Peyer's patch (tissue), 4 donors: ENCODE results near the gene APEH. TPM values are rescaled to one million over a fixed set of nuclear protein-coding genes. Genes with fewer than 3 reads are reported as not detected.

Experiments used
- DNase-seq, 3 donors: peaks; one replicate each; pipeline ENCODE4 v3.0.0-alpha.2; 2017 to 2019
- H3K27ac ChIP-seq, 4 donors: fragments of 200-600 bp; sonication (generic); one replicate each; pipeline ENCODE4 v1.5.1; 2016 to 2019
- H3K27me3 ChIP-seq, 2 donors: fragments of 200-600 bp; sonication (generic); one replicate each; pipeline ENCODE4 v1.5.1; 2019
- H3K36me3 ChIP-seq, 3 donors: fragments of 200-600 bp; sonication (generic); one replicate each; pipeline ENCODE4 v1.5.1; 2016 to 2019
- H3K4me1 ChIP-seq, 4 donors: fragments of 200-600 bp; sonication (generic); one replicate each; pipeline ENCODE4 v1.5.1; 2016 to 2019
- H3K4me3 ChIP-seq, 4 donors: fragments of 200-600 bp; sonication (generic); 1 replicate in 3 of 4; 2 replicates in 1 of 4; pipeline ENCODE4 v1.5.1; 2016 to 2019; ENCODE audit warnings: mild to moderate bottlenecking in 1 of 4
- H3K9me3 ChIP-seq, 4 donors: fragments of 200-600 bp; sonication (generic); one replicate each; pipeline ENCODE4 v1.5.1; 2016 to 2019; ENCODE audit warnings: mild to moderate bottlenecking in 1 of 4
- CTCF ChIP-seq, 6 experiments: fragments of 450-650 bp in 4 of 6; fragments of 200-600 bp in 2 of 6; sonication (generic) in 1 of 6; IDR thresholded peaks; one replicate each; pipeline ENCODE4 v1.5.1; 2017 to 2019; ENCODE audit warnings: antibody characterized with exemption in 6 of 6, mild to moderate bottlenecking in 3 of 6, moderate library complexity in 1 of 6
- POLR2A ChIP-seq, 2 donors: fragments of 450-650 bp; IDR thresholded peaks; one replicate each; pipeline ENCODE4 v1.5.1; 2017; ENCODE audit warnings: antibody characterized with exemption in 2 of 2, mild to moderate bottlenecking in 2 of 2, moderate library complexity in 2 of 2
- total RNA-seq, 4 donors: library from RNA; depleted of rRNA; stranded (reverse); fragments of >200 nt; gene quantifications; one replicate each; pipeline ENCODE4 v1.1.0, GENCODE V29; 2016

The APEH gene
- total RNA-seq, 4 donors from 2014 or later, result 99.0 to 170 (median 119) TPM

- no peak for TF ChIP-seq POLR2A (IDR thresholded peaks at IDR 0.05)
- TF ChIP-seq CTCF (IDR thresholded peaks at IDR 0.05), result no peak
- H3K9me3 ChIP-seq, result no peaks in the 10 kb centered on the region
- H3K4me3 ChIP-seq, result no peak overlapping the region
- no peak overlapping the region for H3K27ac ChIP-seq
- H3K27me3 ChIP-seq, result no peaks in the 10 kb centered on the region
- DNase-seq, result no peak
- no peaks in the 10 kb centered on the region for H3K36me3 ChIP-seq
- H3K4me1 ChIP-seq, result no peaks in the 10 kb centered on the region
Measured at GRCh38 chr3:49658711-49659110, 15.4 kb upstream of the APEH start.

DNA sequence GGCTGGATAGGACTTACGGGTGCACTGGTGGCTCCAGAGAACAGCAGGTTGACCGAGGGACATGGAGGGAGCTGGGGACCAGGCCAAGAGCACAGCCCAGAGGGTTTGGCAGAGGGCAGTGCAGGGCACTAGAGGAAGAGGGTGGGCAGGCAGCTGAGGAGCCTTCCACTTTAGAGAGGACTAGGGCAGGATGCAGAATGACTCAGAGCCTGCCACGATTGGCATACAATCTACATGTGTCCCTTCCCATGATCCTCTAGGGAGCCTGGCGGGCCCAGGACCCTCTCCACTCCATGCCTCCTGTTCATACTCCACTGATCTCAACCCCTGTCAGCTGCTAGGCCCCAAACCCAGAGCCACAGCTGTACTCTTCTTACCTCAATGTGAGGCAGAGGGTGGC lies 14.4 kb upstream of the APEH start:
- no peak overlapping the region for H3K27ac ChIP-seq
- no peak overlapping the region for H3K4me3 ChIP-seq
- TF ChIP-seq POLR2A (IDR thresholded peaks at IDR 0.05) (no peak), CTCF (IDR thresholded peaks at IDR 0.05) (no peak)
- H3K27me3 ChIP-seq, result no peaks in the 10 kb centered on the region
- DNase-seq, result no peak
- no peaks in the 10 kb centered on the region for H3K4me1 ChIP-seq
- H3K36me3 ChIP-seq, result no peaks in the 10 kb centered on the region
- H3K9me3 ChIP-seq, result no peaks in the 10 kb centered on the region

DNA sequence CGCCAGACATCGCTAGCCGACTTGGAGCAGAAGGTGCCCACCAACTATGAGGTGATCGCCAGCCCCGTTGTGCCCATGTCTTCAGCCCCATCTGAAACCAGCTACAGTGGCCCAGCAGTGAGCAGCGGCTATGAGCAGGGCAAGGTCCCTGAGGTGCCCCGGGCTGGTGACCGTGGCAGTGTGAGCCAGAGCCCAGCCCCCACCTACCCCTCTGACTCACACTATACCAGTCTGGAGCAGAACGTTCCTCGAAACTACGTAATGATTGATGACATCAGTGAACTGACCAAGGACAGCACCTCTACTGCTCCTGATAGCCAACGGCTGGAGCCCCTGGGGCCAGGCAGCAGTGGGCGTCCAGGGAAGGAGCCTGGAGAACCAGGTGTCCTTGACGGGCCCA lies 12.9 kb upstream of the APEH start:
- no peaks in the 10 kb centered on the region for H3K9me3 ChIP-seq
- H3K36me3 ChIP-seq, result no peaks in the 10 kb centered on the region
- no peak for TF ChIP-seq CTCF (IDR thresholded peaks at IDR 0.05)
- no peak for TF ChIP-seq POLR2A (IDR thresholded peaks at IDR 0.05)
- H3K4me1 ChIP-seq, result no peaks in the 10 kb centered on the region
- H3K27me3 ChIP-seq, result no peaks in the 10 kb centered on the region
- H3K4me3 ChIP-seq, result no peak overlapping the region
- no peak overlapping the region for H3K27ac ChIP-seq
- DNase-seq, result no peak

DNA sequence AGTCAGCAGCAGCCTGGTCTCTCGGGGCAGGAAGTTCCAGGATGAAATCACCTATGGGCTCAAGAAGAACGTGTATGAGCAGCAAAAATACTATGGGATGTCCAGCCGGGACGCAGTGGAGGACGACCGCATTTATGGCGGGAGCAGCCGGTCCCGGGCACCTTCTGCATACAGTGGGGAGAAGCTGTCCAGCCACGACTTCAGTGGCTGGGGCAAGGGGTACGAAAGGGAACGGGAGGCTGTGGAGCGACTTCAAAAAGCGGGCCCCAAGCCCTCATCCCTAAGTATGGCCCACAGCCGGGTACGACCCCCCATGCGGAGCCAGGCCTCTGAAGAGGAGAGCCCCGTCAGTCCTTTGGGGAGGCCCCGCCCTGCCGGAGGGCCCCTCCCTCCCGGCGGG lies 12.1 kb upstream of the APEH start:
- H3K27me3 ChIP-seq, result no peaks in the 10 kb centered on the region
- no peak overlapping the region for H3K27ac ChIP-seq
- no peak overlapping the region for H3K4me3 ChIP-seq
- H3K9me3 ChIP-seq, result no peaks in the 10 kb centered on the region
- H3K4me1 ChIP-seq, result no peaks in the 10 kb centered on the region
- DNase-seq, result no peak
- no peak for TF ChIP-seq CTCF (IDR thresholded peaks at IDR 0.05)
- no peak for TF ChIP-seq POLR2A (IDR thresholded peaks at IDR 0.05)
- no peaks in the 10 kb centered on the region for H3K36me3 ChIP-seq

DNA sequence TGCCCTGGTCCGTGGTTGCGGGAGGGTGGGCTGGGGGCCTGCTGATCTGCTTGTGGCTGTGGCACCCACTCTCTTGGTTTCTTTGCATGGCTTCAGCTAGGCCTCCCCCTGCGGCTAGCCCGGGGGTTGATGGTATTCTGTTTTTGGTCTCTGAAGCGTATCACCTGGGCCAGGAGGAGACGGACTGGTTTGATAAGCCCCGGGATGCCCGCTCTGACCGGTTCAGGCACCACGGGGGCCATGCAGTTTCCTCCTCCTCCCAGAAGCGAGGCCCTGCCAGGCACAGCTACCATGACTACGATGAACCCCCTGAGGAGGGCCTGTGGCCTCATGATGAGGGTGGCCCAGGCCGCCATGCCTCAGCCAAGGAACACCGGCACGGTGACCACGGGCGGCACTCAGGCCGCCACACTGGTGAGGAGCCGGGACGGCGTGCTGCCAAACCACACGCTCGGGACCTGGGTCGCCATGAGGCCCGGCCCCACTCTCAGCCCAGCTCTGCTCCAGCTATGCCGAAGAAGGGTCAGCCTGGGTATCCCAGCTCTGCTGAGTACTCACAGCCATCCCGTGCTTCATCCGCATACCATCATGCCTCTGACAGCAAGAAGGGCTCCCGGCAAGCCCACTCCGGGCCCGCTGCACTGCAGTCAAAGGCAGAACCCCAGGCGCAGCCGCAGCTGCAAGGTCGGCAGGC lies 11.3 kb upstream of the APEH start:
- Histone ChIP-seq H3K4me3 (no peak overlapping the region), H3K27ac (no peak overlapping the region), H3K9me3 (no peaks in the 10 kb centered on the region), H3K36me3 (no peaks in the 10 kb centered on the region), H3K27me3 (no peaks in the 10 kb centered on the region), H3K4me1 (no peaks in the 10 kb centered on the region)
- TF ChIP-seq POLR2A (IDR thresholded peaks at IDR 0.05), result no peak
- no peak for DNase-seq

GRCh38 chr3:49663831-49664230 lies 10.3 kb upstream of the APEH start:
- Histone ChIP-seq H3K36me3 (no peaks in the 10 kb centered on the region), H3K4me3 (no peak overlapping the region), H3K27me3 (no peaks in the 10 kb centered on the region), H3K27ac (no peak overlapping the region), H3K4me1 (no peaks in the 10 kb centered on the region), H3K9me3 (no peaks in the 10 kb centered on the region)
- TF ChIP-seq POLR2A (IDR thresholded peaks at IDR 0.05) (no peak), CTCF (IDR thresholded peaks at IDR 0.05) (no peak)
- DNase-seq, result no peak
